GM10248 (cell line): ENCODE results near the gene DAD1.

ENCODE experiments used
- CTCF ChIA-PET: fragments of 300-600 bp; sonication (Branson Sonifier 250); formaldehyde crosslinking; extraction: SDS; loops from one replicate; lab custom pipeline; 2021; ENCODE audit warnings: antibody characterized with exemption; lab: Yijun Ruan, JAX
- POLR2A ChIA-PET: fragments of 350-650 bp; sonication (Branson Sonifier 250); formaldehyde crosslinking; extraction: SDS; loops from one replicate; lab custom pipeline; 2020; ENCODE audit warnings: antibody characterized with exemption; lab: Yijun Ruan, JAX
- DNase-seq: peaks from one replicate; pipeline ENCODE4 v3.0.0; 2012; ENCODE audit errors: extremely low spot score
- TF ChIP-seq, protein P1 (sequence below): IDR thresholded peaks from 2 replicates; pipeline ENCODE4 v1.5.1; 2012; ENCODE audit warnings: mild to moderate bottlenecking, low read depth; ENCODE audit errors: extremely low read depth, missing control alignments, control extremely low read depth

Gene DAD1

DNA sequence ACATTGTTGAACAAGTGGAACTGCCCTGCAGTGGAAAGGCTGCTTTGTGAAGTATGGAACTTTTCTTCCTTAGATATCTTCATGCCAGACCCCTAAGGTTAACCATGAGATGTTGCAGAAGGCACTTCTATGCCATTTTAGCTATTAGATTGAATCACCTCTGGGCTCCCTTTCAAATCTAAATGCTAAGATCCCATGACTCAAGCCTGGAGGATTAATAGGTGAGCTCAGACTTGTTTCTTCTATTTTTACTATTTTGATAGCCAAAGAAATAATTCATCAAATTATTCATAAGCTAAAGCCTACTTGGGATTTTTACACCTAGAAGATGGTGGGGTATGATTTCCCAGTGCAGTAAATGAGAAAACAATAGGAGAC lies 64.3 kb downstream of the DAD1 start:
- no peak for DNase-seq
- CTCF ChIA-PET = interaction anchor here (0.8 to 4.4 kb wide), 12 partner anchors 8 to 53 kb away, joined by 3 to 18 read pairs (median 5); no protein-coding TSS in a partner anchor
- POLR2A ChIA-PET = no interaction called here
- TF ChIP-seq, protein P1, sequence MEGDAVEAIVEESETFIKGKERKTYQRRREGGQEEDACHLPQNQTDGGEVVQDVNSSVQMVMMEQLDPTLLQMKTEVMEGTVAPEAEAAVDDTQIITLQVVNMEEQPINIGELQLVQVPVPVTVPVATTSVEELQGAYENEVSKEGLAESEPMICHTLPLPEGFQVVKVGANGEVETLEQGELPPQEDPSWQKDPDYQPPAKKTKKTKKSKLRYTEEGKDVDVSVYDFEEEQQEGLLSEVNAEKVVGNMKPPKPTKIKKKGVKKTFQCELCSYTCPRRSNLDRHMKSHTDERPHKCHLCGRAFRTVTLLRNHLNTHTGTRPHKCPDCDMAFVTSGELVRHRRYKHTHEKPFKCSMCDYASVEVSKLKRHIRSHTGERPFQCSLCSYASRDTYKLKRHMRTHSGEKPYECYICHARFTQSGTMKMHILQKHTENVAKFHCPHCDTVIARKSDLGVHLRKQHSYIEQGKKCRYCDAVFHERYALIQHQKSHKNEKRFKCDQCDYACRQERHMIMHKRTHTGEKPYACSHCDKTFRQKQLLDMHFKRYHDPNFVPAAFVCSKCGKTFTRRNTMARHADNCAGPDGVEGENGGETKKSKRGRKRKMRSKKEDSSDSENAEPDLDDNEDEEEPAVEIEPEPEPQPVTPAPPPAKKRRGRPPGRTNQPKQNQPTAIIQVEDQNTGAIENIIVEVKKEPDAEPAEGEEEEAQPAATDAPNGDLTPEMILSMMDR = no peak

DNA sequence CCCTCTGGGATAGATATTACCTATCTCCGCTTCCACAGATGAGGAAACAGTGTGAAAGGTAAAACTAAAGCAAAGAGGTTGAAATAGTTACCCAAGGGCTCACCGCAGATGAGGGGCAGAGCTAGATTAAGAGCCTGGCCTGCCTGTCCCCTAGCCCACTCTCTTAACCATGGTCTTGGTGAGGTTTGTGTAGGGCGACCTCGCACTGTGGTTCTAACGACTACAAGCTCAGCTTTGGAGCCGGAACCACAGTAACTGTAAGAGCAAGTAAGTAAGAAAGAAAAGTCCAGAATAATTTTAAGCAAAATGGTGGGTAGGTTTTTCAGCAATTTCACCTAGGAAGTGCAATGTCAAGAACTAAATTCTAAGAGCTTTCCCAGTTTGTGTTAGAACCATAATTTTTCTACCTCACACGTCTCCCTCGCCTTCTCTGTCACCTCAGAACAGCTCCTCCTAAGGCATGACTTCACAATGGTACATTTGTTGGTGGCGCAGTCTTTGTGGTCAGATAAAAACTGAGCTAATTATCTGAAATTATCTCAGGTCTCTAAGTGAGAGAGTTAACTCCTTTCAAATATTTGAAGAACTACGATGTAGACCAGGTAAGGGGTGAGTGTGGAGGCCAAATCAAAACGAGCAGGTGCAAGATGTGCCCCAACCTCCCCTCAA lies 64.8 kb downstream of the DAD1 start:
- ChIA-PET POLR2A (no interaction called here), CTCF (interaction anchor here (0.8 to 4.4 kb wide), 10 partner anchors 9 to 52 kb away, joined by 3 to 18 read pairs (median 6); no protein-coding TSS in a partner anchor)
- TF ChIP-seq, protein P1 = no peak
- no peak for DNase-seq

DNA sequence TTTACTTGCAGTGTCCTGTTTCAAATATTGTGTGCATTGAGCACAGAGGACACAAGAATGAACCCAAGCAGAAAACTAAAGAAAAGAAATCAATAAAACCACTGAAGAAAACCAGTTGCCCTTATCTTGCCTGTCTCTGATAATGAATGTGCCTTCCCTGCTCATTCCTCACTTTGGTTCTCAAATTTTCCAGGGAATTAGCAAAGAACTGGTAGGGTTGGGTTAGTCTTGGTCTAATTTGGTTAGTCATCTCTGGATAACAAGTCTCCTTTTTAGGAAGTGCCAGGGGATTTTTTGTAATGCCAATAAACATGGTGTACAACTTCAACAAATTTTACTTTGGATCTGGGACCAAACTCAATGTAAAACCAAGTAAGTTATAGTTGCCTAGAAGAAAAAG lies 65.7 kb downstream of the DAD1 start:
- no peak for DNase-seq
- ChIA-PET CTCF (interaction anchor here (1.6 to 2.6 kb wide), 3 partner anchors 9 to 47 kb away, joined by 8 to 16 read pairs (median 9); no protein-coding TSS in a partner anchor), POLR2A (interaction anchor here (0.7 kb wide), 1 partner anchor 45 kb away, joined by 4 read pairs; no protein-coding TSS in a partner anchor)
- TF ChIP-seq, protein P1 = no peak

DNA sequence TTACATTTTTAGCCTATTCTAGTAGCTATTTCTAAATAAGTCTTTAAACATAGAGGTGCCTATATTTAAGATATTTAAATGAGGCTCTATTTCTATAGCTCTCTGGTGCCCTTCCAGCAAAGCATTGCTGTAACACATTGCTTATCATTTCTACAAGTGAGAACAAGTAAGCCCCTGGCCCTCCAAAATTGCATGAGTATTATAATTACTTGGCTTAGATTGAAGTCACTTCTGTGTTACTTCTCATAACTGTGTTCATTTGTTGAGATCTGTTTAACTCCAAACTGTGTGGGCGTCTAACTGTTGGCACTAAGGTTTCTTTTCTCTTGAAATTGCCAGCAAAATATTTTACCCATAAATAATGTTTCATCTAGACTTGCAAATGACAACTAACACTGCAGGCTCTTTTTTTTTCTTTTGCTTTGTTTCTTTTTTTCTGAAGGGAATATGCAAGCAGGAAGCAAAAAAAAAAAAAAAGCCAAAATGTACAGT lies 66.5 kb downstream of the DAD1 start:
- no peak for DNase-seq
- TF ChIP-seq, protein P1 = no peak
- POLR2A ChIA-PET = interaction anchor here (0.7 kb wide), 1 partner anchor 44 kb away, joined by 4 read pairs; no protein-coding TSS in a partner anchor
- CTCF ChIA-PET = interaction anchor here (0.8 to 2.6 kb wide), 6 partner anchors 10 to 48 kb away, joined by 3 to 16 read pairs (median 6); no protein-coding TSS in a partner anchor

DNA sequence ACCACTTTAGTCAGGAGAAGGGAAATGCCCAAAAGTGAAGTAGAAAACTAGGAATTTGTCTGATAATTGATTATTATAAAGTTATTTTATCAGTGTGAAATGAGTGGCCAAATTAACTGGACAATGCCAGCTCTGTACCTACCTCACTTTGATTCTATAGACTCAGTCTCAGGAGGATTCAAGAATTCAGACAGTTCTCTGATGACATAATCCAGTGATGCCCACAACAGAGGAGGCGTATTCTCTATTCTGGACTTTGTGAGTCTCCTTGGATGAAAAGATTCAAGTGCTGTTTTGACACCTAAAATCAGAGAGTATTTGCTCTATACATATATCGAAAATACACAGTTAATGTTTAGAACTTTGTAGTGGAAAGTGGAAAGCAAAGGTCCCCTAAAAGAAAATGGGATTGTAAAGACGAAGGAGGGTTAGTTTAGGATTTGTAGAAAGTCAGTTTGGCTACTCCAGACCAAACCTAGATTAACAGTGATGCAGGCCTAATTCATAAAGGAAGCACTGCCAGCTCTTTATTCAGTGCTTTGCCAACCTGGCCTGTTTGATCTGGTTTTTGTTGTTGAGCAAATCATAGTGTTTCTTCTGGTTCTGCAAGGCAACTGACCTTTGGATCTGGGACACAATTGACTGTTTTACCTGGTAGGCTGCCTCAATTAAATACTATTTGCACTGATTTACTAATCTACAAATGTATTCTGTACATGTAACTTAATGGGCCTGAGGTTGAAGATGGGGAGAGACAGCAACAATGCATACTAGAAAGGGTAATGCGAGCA lies 67.4 kb downstream of the DAD1 start:
- ChIA-PET POLR2A (no interaction called here), CTCF (interaction anchor here (0.9 to 2.6 kb wide), 7 partner anchors 9 to 48 kb away, joined by 3 to 16 read pairs (median 4); no protein-coding TSS in a partner anchor)
- TF ChIP-seq, protein P1 = no peak
- DNase-seq = no peak

DNA sequence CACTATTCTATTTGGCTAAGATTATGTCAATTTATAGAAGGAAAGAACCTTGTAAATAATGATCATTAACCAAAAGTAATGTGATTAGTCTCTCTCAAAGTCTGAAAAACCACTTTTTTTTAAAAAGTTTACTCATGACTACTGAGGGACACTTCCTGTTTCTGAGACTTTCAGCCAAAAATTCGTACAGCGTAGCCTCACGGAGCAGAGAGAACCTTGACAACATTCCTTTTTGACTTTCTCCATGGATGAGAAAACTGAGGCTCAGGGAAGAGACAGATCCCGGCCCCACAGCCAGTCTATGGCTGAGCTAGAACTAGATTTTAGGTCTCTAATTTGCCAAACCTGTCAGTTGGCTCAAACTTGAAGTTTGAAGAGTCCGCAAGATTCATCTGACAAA lies 68.2 kb downstream of the DAD1 start:
- CTCF ChIA-PET = interaction anchor here (1.6 to 3.0 kb wide), 3 partner anchors 8 to 12 kb away, joined by 4 to 25 read pairs (median 16); no protein-coding TSS in a partner anchor
- TF ChIP-seq, protein P1 = no peak
- DNase-seq = no peak
- POLR2A ChIA-PET = no interaction called here
